ENCODE results near the gene PDE4B. TPM values are rescaled to one million over a fixed set of nuclear protein-coding genes. Genes with fewer than 3 reads are reported as not detected.

Gene PDE4B
- total and polyA plus RNA-seq, 12 donors: 1.2 to 14.9 (median 3.9) TPM

DNA sequence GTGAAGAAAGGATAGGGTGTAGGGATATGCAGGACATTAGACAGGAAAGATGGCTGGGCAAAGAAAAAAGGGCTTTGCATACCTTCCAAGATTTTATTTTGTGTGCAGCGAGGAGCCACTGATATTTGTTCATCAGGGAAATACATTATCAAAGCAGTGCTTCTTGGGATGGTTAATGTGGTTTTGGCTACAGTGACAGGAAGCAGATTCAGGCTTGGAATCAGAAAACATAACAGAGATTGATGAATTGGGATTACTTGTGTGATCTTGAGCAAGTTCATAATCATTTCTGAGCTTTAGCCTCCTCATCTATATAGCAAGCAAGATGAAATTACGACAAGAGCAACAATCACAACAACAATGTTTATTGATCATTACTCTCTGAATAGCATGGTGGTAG lies 492.1 kb downstream of the PDE4B start:
- no peak for DNase-seq
- Histone ChIP-seq H3K36me3 (replicated peaks in 1 of 2) (no peaks in the 10 kb centered on the region), H3K27me3 (peaks cover 6% of the 10 kb centered on the region), H3K9me3 (replicated peaks in 1 of 3) (no peaks in the 10 kb centered on the region), H3K4me3 (no peak overlapping the region), H3K4me1 (replicated peaks in 1 of 2) (no peaks in the 10 kb centered on the region), H3K27ac (no peak overlapping the region)
- intact Hi-C loops (cut with DNase I): no loop called here
- WGBS, 4 donors: 86 to 91% (median 88%) methylated on average over 2 of the region's 2 CpGs
- TF ChIP-seq CTCF (IDR thresholded peaks at IDR 0.05) (no peak), POLR2A (IDR thresholded peaks at IDR 0.05) (no peak)

- TF ChIP-seq POLR2A (IDR thresholded peaks at IDR 0.05) (no peak), CTCF (IDR thresholded peaks at IDR 0.05) (no peak)
- no peaks in the 10 kb centered on the region for H3K9me3 ChIP-seq (replicated peaks in 1 of 3)
- no peak overlapping the region for H3K4me3 ChIP-seq
- H3K27me3 ChIP-seq: peaks cover 6% of the 10 kb centered on the region
- H3K36me3 ChIP-seq (replicated peaks in 1 of 2): no peaks in the 10 kb centered on the region
- DNase-seq: no peak
- intact Hi-C loops (cut with DNase I): no loop called here
- H3K4me1 ChIP-seq (replicated peaks in 1 of 2): no peaks in the 10 kb centered on the region
- 63 to 74% (median 73%) methylated on average over 2 of the region's 2 CpGs for WGBS, 4 donors
- H3K27ac ChIP-seq: no peak overlapping the region
Measured at GRCh38 chr1:66285618-66286270, 493.0 kb downstream of the PDE4B start.

GRCh38 chr1:66286307-66286706 lies 493.6 kb downstream of the PDE4B start:
- intact Hi-C loops (cut with DNase I): no loop called here
- peaks cover 6% of the 10 kb centered on the region for H3K27me3 ChIP-seq

DNA sequence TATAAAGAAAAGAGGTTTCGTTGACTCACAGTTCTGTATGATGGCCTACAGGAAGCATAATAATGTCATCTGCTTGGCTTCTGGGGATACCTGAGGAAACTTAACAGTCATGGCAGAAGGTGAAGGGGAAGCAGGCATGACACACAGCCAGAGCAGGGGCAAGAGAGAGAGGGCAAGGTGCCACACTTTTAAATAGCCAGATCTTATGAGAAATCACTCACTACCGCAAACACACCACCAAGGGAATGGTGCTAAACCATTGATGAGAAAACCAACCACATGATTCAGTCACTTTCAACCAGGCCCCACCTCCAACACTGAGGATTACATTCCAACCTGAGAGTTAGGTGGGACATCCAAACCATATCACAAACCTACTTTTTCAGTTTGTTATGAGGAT lies 495.4 kb downstream of the PDE4B start:
- no peak overlapping the region for H3K4me3 ChIP-seq
- 50 to 90% (median 79%) methylated on average over 2 of the region's 2 CpGs for WGBS, 4 donors

More at GRCh38 chr1:66286307-66286706, 493.6 kb downstream of the PDE4B start:
- Histone ChIP-seq H3K36me3 (replicated peaks in 1 of 2) (no peaks in the 10 kb centered on the region), H3K9me3 (replicated peaks in 1 of 3) (no peaks in the 10 kb centered on the region), H3K27ac (no peak overlapping the region), H3K4me1 (replicated peaks in 1 of 2) (peaks cover 0 to 4% of the 10 kb centered on the region in 2 donors), H3K4me3 (no peak overlapping the region)
- no peak for DNase-seq
- no peak for TF ChIP-seq CTCF (IDR thresholded peaks at IDR 0.05)
- no peak for TF ChIP-seq POLR2A (IDR thresholded peaks at IDR 0.05)

More for the DNA sequence above, 495.4 kb downstream of the PDE4B start:
- no peak overlapping the region for H3K27ac ChIP-seq
- DNase-seq: no peak
- H3K4me1 ChIP-seq (replicated peaks in 1 of 2): peaks cover 0 to 9% of the 10 kb centered on the region in 2 donors
- peaks cover 6% of the 10 kb centered on the region for H3K27me3 ChIP-seq
- H3K9me3 ChIP-seq (replicated peaks in 1 of 3): no peaks in the 10 kb centered on the region
- H3K36me3 ChIP-seq (replicated peaks in 1 of 2): no peaks in the 10 kb centered on the region
- TF ChIP-seq CTCF (IDR thresholded peaks at IDR 0.05) (no peak), POLR2A (IDR thresholded peaks at IDR 0.05) (no peak)
- intact Hi-C loops (cut with DNase I): no loop called here
